CD8-positive, alpha-beta memory T cell (primary cell): ENCODE results near the gene RHOXF1. TPM values are rescaled to one million over a fixed set of nuclear protein-coding genes. Genes with fewer than 3 reads are reported as not detected.
A peak's percentile ranks its signal among the peaks of the same experiment; 100 is the strongest.
"Not testable (repeated sequence)": the region's sequence is repeated elsewhere in the genome, so short reads cannot be mapped to it uniquely, and the experiment has no call there.

Experiments used
- CTCF ChIA-PET: fragments of 350-600 bp; sonication (Branson Sonifier 250); formaldehyde crosslinking; loops from one replicate; lab custom pipeline; 2021; ENCODE audit warnings: antibody characterized with exemption; lab: Charles Lee
- POLR2A ChIA-PET: fragments of 350-600 bp; sonication (Branson Sonifier 250); formaldehyde crosslinking; loops from one replicate; lab custom pipeline; 2021; ENCODE audit warnings: antibody characterized with exemption; lab: Charles Lee
- DNase-seq, 5 donors: peaks; one replicate each; pipeline versions ENCODE4 v3.0.0 to v3.0.0-alpha.2; 2020 to 2022; ENCODE audit warnings: mixed read lengths in 1 of 5
- H3K27ac ChIP-seq: one replicate; pipeline ENCODE4 v1.7.0; 2013; ENCODE audit warnings: low read depth, mild to moderate bottlenecking, low read length, moderate library complexity
- H3K27me3 ChIP-seq: 2 replicates; pipeline ENCODE4 v1.7.0; 2013; ENCODE audit warnings: low read length, mild to moderate bottlenecking; ENCODE audit not compliant: insufficient read depth, poor library complexity, severe bottlenecking
- H3K36me3 ChIP-seq: 2 replicates; pipeline ENCODE4 v1.7.0; 2013; ENCODE audit warnings: mild to moderate bottlenecking, low read length, moderate library complexity; ENCODE audit not compliant: insufficient read depth
- H3K4me1 ChIP-seq: 2 replicates; pipeline ENCODE4 v1.7.0; 2013; ENCODE audit warnings: mild to moderate bottlenecking, low read length, moderate library complexity; ENCODE audit not compliant: insufficient read depth
- H3K4me3 ChIP-seq: 2 replicates; pipeline ENCODE4 v1.7.0; 2013; ENCODE audit warnings: mild to moderate bottlenecking, low read length
- H3K9me3 ChIP-seq: 2 replicates; pipeline ENCODE4 v1.7.0; 2013; ENCODE audit warnings: mild to moderate bottlenecking, low read length
- H3K27ac Mint-ChIP-seq, 8 donors: one replicate each; pipeline ENCODE4 v1.8.0; 2020 to 2021; ENCODE audit warnings: mixed read lengths in 8 of 8, mild to moderate bottlenecking in 6 of 8, inconsistent platforms in 3 of 8, moderate library complexity in 3 of 8
- H3K27me3 Mint-ChIP-seq, 2 donors: one replicate each; pipeline ENCODE4 v1.8.0; 2020 to 2021; ENCODE audit warnings: mixed read lengths in 2 of 2, mild to moderate bottlenecking in 1 of 2, moderate library complexity in 1 of 2
- H3K36me3 Mint-ChIP-seq, 3 donors: one replicate each; pipeline ENCODE4 v1.8.0; 2020 to 2021; ENCODE audit warnings: mixed read lengths in 3 of 3, inconsistent platforms in 1 of 3, mild to moderate bottlenecking in 1 of 3
- H3K4me1 Mint-ChIP-seq, 3 donors: one replicate each; pipeline ENCODE4 v1.8.0; 2020 to 2021; ENCODE audit warnings: mixed read lengths in 3 of 3, inconsistent platforms in 1 of 3, mild to moderate bottlenecking in 1 of 3
- H3K4me3 Mint-ChIP-seq, 7 donors: one replicate each; pipeline ENCODE4 v1.8.0; 2020 to 2021; ENCODE audit warnings: mixed read lengths in 7 of 7, mild to moderate bottlenecking in 6 of 7, moderate library complexity in 4 of 7, inconsistent platforms in 2 of 7
- H3K9me3 Mint-ChIP-seq, 5 donors: one replicate each; pipeline ENCODE4 v1.8.0; 2020 to 2022; ENCODE audit warnings: mixed read lengths in 5 of 5, mild to moderate bottlenecking in 3 of 5, moderate library complexity in 2 of 5, inconsistent platforms in 1 of 5
- polyA plus RNA-seq: library from polyadenylated mRNA; unstranded; fragments of 300-500 nt; fragmentation: Illumina TruSeq; gene quantifications from one replicate; pipeline ENCODE4 v1.2.3, GENCODE V29; 2021
- total RNA-seq, 2 experiments: library from RNA; stranded (reverse); gene quantifications; one replicate each; pipeline ENCODE4 v1.2.3, GENCODE V29; 2021

The RHOXF1 gene
- total RNA-seq (not detected), polyA plus RNA-seq (not detected)

- POLR2A ChIA-PET = no interaction called here
- H3K4me1 Mint-ChIP-seq = no peaks in the 10 kb centered on the region
- peaks cover 0 to 4% of the 10 kb centered on the region in 2 donors for H3K27me3 Mint-ChIP-seq
Observed at GRCh38 chrX:120115438-120115963, at the start of gene RHOXF1. RHOXF1 (minus strand) TSS chrX:120115913; CDS start chrX:120115862, 51 bp downstream.

DNA sequence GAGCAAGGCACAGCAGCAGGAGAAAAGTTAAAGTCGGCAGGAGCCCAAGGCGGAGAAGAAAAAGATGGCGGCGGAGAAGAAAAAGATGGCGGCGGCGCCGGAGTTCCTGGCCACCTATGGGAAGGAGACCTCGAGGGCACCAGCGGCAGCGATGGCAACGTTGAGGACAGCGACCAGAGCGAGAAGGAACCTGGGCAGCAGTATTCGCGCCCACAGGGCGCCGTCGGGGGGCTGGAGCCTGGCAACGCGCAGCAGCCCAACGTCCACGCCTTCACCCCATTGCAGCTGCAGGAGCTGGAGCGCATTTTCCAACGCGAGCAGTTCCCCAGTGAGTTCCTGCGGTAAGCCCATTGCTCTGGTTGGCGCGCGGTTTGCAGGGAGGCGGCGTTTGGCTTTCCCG lies 43.4 kb upstream of the RHOXF1 start:
- H3K4me3 ChIP-seq, CTCF ChIA-PET, H3K36me3 ChIP-seq, H3K9me3 ChIP-seq, H3K27ac ChIP-seq, H3K4me1 ChIP-seq, H3K27ac Mint-ChIP-seq, DNase-seq, H3K4me1 Mint-ChIP-seq, H3K36me3 Mint-ChIP-seq, H3K4me3 Mint-ChIP-seq, H3K27me3 Mint-ChIP-seq, POLR2A ChIA-PET, H3K27me3 ChIP-seq, H3K9me3 Mint-ChIP-seq: not testable (repeated sequence)

More at GRCh38 chrX:120115438-120115963, at the start of gene RHOXF1:
- H3K27me3 ChIP-seq = no peaks in the 10 kb centered on the region
- H3K27ac ChIP-seq = no peak within 1 kb of the TSS
- H3K4me3 Mint-ChIP-seq = no peak within 1 kb of the TSS
- H3K36me3 Mint-ChIP-seq = no peaks in the 10 kb centered on the region
- H3K9me3 ChIP-seq = no peaks in the 10 kb centered on the region
- no peak within 1 kb of the TSS for H3K27ac Mint-ChIP-seq
- H3K9me3 Mint-ChIP-seq = no peaks in the 10 kb centered on the region
- H3K4me1 ChIP-seq = no peaks in the 10 kb centered on the region
- no peak for DNase-seq
- no peak within 1 kb of the TSS for H3K4me3 ChIP-seq
- no peaks in the 10 kb centered on the region for H3K36me3 ChIP-seq
- CTCF ChIA-PET = no interaction called here

DNA sequence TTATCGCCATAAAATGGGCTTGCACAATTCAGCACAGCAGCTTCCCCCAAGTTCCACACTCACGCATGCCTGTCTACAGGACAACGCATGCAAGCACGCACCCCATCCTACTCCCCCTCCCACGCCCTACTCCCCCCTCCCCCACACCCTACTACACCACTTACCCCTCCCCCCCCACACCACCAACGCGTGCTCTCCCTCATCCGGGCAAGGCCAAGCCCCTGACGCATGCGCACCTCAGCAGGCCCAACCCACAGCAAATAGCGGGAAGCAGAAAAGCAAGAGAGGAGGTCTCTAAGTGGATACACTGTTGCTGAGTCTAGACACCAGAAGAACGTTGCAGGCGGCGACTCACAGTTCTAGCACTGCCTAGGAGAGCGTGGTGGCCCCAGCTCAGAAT lies 42.6 kb upstream of the RHOXF1 start, which contains the start of gene RHOXF2:
TSS of gene RHOXF2 (plus strand) at position 301 of the 400 bp plus-strand sequence. CDS start 138 bp downstream, outside the sequence.
- H3K36me3 ChIP-seq, H3K4me1 Mint-ChIP-seq, POLR2A ChIA-PET, CTCF ChIA-PET, H3K27ac Mint-ChIP-seq, H3K36me3 Mint-ChIP-seq, H3K9me3 ChIP-seq, H3K9me3 Mint-ChIP-seq, H3K4me3 Mint-ChIP-seq, H3K4me1 ChIP-seq, H3K4me3 ChIP-seq, H3K27me3 ChIP-seq, H3K27me3 Mint-ChIP-seq, H3K27ac ChIP-seq, DNase-seq: not testable (repeated sequence)

- H3K4me1 ChIP-seq, H3K36me3 ChIP-seq, H3K27me3 Mint-ChIP-seq, H3K9me3 ChIP-seq, H3K4me3 Mint-ChIP-seq, H3K4me3 ChIP-seq, H3K27ac ChIP-seq, DNase-seq, POLR2A ChIA-PET, CTCF ChIA-PET, H3K36me3 Mint-ChIP-seq, H3K9me3 Mint-ChIP-seq, H3K27ac Mint-ChIP-seq, H3K27me3 ChIP-seq: not testable (repeated sequence)
- H3K4me1 Mint-ChIP-seq = peaks cover 11 to 16% (median 15%) of the 10 kb centered on the region in 3 donors
Observed at GRCh38 chrX:120150109-120150744, 34.5 kb upstream of the RHOXF1 start.

- H3K27me3 ChIP-seq = no peaks in the 10 kb centered on the region
- no peaks in the 10 kb centered on the region for H3K36me3 ChIP-seq
- H3K4me1 ChIP-seq = peaks cover 5% of the 10 kb centered on the region
- no peaks in the 10 kb centered on the region for H3K9me3 ChIP-seq
- Mint-ChIP-seq H3K36me3 (peaks cover 0 to 2% (median 0%) of the 10 kb centered on the region in 3 donors), H3K27ac (peak overlapping the region in 2 of 8 donors; percentile 18 to 49), H3K27me3 (peaks cover 0 to 10% of the 10 kb centered on the region in 2 donors), H3K4me3 (peak overlapping the region in 1 of 7 donors; percentile 36), H3K9me3 (peaks cover 0 to 2% (median 0%) of the 10 kb centered on the region in 5 donors), H3K4me1 (peaks cover 18 to 28% (median 25%) of the 10 kb centered on the region in 3 donors)
- DNase-seq = no peak
- POLR2A ChIA-PET = no interaction called here
- CTCF ChIA-PET = no interaction called here
- H3K4me3 ChIP-seq = no peak overlapping the region
- H3K27ac ChIP-seq = no peak overlapping the region
Observed at GRCh38 chrX:120147537-120147936, 31.8 kb upstream of the RHOXF1 start.

DNA sequence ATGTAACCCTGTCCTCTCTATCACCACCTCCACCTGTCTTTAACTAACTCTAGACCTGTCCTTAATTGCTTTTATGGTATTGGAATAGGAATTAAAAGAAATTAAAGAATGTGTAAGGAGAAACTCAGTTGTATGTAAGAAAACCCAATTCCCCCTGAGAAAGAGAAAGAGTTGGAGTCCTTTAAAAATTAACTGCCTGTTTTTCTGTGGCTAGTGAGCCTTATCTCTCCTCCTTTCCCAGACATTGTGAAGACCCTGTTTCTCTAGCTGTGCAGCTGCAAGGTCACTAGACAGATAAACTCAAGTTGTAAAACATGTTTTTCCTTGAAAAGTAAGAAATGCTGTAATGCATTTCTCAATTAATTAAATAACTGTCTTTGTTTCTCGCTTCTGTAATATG lies 30.6 kb upstream of the RHOXF1 start:
- H3K4me3 Mint-ChIP-seq, DNase-seq, H3K27me3 Mint-ChIP-seq, CTCF ChIA-PET, H3K9me3 ChIP-seq, H3K36me3 Mint-ChIP-seq, H3K36me3 ChIP-seq, H3K9me3 Mint-ChIP-seq, POLR2A ChIA-PET, H3K4me1 ChIP-seq, H3K27me3 ChIP-seq, H3K4me3 ChIP-seq, H3K27ac ChIP-seq: not testable (repeated sequence)
- peak overlapping the region in 3 of 8 donors; percentile 31 to 83 (median 40) for H3K27ac Mint-ChIP-seq
- peaks cover 20 to 36% (median 34%) of the 10 kb centered on the region in 3 donors for H3K4me1 Mint-ChIP-seq

DNA sequence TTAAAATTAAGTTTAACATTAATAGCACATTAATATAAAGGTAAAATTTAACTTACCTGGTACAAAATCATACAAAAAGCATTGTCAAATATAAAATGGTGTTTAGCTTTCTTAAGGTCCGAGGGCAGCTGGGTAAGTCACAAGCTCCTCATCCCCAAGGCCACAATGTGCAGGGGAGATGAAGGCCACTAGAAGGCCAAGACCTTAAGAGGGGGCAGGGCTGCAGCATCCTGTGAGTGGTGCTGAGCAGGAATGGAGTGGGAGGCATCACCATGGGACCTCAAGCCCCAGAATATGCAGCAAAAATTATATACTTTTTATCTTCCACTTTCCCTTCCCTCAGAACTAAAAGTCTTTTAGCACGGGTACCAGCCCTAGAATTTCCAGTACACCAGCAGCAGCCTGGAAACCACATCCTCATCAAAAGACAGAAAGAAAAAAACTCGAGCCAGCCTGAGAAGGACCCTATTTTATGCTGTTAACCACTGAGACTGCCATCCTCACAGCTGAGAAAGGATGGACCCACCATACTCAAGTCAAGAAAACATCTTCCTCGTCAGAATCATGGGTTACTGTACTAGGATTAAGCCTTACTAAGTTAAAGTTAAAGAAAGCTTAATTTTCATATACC lies 29.7 kb upstream of the RHOXF1 start:
- H3K9me3 Mint-ChIP-seq = peaks cover 0 to 2% (median 0%) of the 10 kb centered on the region in 5 donors
- Histone ChIP-seq H3K27ac (no peak overlapping the region), H3K27me3 (no peaks in the 10 kb centered on the region), H3K36me3 (no peaks in the 10 kb centered on the region), H3K4me3 (no peak overlapping the region), H3K9me3 (no peaks in the 10 kb centered on the region), H3K4me1 (peaks cover 5% of the 10 kb centered on the region)
- H3K4me3 Mint-ChIP-seq = peak overlapping the region in 1 of 7 donors; percentile 44
- peaks cover 22 to 41% (median 40%) of the 10 kb centered on the region in 3 donors for H3K4me1 Mint-ChIP-seq
- H3K27me3 Mint-ChIP-seq = peaks cover 0 to 10% of the 10 kb centered on the region in 2 donors
- peak in 1 of 5 donors; percentile 1 for DNase-seq
- ChIA-PET CTCF (no interaction called here), POLR2A (no interaction called here)
- H3K27ac Mint-ChIP-seq = peak overlapping the region in 4 of 8 donors; percentile 6 to 43 (median 24)
- peaks cover 0 to 2% (median 0%) of the 10 kb centered on the region in 3 donors for H3K36me3 Mint-ChIP-seq

DNA sequence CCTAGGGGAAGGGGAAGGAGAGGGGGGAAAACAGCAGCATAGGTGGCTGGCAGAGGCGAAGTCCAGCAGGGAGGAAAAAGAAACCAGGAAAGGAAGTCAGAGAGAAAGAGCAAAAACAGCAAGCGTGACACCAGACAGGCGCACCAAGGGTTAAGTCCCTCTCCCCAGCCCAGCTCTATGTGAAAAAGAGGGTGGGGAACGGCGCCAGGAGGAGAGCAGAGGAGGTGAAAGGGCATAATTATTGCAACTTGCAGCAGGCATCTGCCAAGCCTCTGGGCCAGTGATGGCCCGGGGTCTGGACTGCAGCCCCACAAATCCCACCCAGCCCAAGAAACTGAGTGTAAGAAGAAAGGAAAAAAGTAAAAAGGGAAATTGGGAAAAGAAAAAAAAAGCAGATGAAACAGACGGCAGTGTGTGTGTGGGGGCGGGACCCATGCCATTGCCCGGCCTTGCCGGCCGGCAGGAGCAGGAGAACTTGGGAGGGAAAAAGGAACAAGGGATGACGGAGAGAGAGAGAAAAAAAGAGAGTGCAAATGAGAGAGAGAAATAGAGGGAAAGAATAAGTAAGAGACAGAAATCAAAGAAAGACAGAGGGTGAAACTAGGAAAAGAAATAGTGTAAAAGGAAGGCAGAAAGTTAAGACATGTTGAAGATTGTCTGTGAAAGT lies 28.6 kb upstream of the RHOXF1 start:
- H3K27ac Mint-ChIP-seq = peak overlapping the region in 4 of 8 donors; percentile 30 to 48 (median 36)
- Histone ChIP-seq H3K27ac (no peak overlapping the region), H3K4me3 (no peak overlapping the region), H3K9me3 (no peaks in the 10 kb centered on the region), H3K36me3 (no peaks in the 10 kb centered on the region), H3K4me1 (peaks cover 5% of the 10 kb centered on the region), H3K27me3 (no peaks in the 10 kb centered on the region)
- H3K4me3 Mint-ChIP-seq = no peak overlapping the region
- peaks cover 22 to 41% (median 41%) of the 10 kb centered on the region in 3 donors for H3K4me1 Mint-ChIP-seq
- peaks cover 0 to 2% (median 0%) of the 10 kb centered on the region in 5 donors for H3K9me3 Mint-ChIP-seq
- H3K36me3 Mint-ChIP-seq = peaks cover 0 to 2% (median 0%) of the 10 kb centered on the region in 3 donors
- ChIA-PET POLR2A (no interaction called here), CTCF (no interaction called here)
- no peak for DNase-seq
- H3K27me3 Mint-ChIP-seq = peaks cover 0 to 10% of the 10 kb centered on the region in 2 donors
